ENCODE results near the gene PSRC1.

The PSRC1 gene

DNA sequence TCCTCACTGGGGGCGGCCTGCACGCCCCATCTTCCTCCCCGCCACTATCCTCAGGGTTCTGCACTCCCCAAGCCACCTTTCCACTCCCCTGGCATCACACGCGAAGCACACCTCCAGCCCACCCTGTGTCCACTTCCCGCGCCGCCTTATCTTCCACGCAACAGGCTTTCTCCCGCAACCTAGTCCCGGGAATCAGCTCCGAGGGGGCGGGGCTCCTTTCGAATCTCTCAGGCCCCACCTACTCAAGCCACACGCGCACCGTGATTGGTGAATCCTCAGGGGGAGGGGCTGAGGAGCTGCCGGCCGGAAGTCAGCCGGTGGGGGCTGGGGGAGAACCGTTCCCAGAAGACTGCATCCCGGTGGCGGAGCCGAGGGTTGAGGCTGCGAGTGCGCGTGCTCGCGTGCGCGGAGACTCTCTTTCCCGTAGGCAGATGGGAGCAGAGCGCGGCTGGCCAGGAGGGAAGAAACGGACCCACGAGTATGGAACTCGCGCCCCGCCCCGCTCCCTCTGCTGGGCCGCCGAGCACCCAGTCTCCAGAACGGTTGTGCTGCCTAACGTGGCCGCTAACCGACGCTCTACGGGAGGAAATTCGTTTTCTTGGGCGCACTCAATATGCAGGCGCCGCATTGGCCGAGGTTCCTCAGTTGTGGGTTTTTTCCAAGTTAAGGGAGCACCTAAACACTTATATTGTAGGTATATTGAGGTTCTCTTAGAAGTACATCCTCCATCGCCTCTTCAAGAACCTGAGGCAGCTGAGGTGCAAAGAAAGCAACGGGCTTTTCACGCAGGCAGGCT, at the start of gene PSRC1:
PSRC1 (minus strand) TSS at position 194 of the 796 bp plus-strand sequence.
- TF ChIP-seq, protein P1, sequence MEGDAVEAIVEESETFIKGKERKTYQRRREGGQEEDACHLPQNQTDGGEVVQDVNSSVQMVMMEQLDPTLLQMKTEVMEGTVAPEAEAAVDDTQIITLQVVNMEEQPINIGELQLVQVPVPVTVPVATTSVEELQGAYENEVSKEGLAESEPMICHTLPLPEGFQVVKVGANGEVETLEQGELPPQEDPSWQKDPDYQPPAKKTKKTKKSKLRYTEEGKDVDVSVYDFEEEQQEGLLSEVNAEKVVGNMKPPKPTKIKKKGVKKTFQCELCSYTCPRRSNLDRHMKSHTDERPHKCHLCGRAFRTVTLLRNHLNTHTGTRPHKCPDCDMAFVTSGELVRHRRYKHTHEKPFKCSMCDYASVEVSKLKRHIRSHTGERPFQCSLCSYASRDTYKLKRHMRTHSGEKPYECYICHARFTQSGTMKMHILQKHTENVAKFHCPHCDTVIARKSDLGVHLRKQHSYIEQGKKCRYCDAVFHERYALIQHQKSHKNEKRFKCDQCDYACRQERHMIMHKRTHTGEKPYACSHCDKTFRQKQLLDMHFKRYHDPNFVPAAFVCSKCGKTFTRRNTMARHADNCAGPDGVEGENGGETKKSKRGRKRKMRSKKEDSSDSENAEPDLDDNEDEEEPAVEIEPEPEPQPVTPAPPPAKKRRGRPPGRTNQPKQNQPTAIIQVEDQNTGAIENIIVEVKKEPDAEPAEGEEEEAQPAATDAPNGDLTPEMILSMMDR (IDR thresholded peaks at IDR 0.05; ENCODE audit: borderline replicate concordance, insufficient read depth, low read depth, low read length): peak; percentile 54; the same call in 1 of the 2 replicates
- peak within 1 kb of the TSS; percentile 87 for H3K4me3 ChIP-seq (ENCODE audit: low read depth, low read length)

DNA sequence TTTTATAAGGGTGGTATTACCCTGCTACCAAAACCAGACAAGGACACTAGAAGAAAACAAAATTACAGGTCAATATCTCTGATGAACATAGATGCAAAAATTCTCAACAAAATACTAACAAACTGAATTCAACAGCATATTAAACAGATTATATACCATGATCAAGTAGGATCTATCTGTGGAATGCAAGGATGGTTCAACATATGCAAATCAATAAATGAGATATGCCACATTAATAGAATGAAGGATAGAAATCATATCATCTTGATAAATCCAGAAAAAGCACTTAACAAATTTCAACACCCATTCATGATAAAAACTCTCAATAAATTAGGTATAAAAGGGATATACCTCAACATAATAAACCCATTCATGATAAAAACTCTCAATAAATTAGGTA, 48.2 kb upstream of the PSRC1 start:
- TF ChIP-seq, protein P1 (IDR thresholded peaks at IDR 0.05; ENCODE audit: borderline replicate concordance, insufficient read depth, low read depth, low read length): no peak
- H3K4me3 ChIP-seq (ENCODE audit: low read depth, low read length): no peak overlapping the region

DNA sequence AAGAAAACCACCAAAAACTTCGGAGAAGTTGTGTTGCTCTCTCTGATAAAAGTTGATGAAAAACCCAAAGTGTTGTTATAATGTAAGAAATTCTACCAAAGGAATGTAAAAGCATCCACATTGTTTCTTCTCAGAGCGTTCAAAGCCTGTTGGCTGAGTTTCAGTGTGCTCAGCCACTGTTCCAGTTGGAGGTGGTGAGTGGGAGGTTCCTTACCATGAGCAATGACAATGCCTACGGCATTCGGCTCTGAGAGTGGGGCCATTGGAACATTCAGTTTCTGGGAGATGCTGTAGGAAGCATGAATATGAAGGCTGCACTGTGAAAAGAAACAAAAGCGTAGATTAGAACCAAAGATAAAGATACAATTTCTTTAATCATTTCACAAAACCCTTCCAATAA, 44.3 kb upstream of the PSRC1 start:
- TF ChIP-seq, protein P1 (IDR thresholded peaks at IDR 0.05; ENCODE audit: borderline replicate concordance, insufficient read depth, low read depth, low read length): no peak
- H3K4me3 ChIP-seq (ENCODE audit: low read depth, low read length): no peak overlapping the region

DNA sequence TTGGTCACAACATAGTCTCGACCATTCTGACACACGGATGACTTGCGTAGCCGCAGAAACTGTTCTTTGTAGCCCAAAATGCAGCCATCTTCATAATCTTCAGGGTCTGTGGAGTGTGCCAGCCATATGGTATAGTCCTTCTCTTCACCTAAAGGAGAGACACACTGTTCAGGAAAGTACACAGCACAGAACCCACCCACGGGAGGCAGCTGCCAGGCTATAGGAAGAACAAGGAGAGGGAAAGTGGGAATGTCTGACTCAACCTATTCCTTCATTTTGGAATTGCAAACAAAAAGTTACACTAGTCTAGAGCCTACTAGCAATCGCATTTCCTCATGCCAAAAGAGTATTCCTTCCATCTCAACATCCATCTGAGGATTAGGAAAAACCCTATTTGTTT, 40.0 kb upstream of the PSRC1 start:
- TF ChIP-seq, protein P1 (IDR thresholded peaks at IDR 0.05; ENCODE audit: borderline replicate concordance, insufficient read depth, low read depth, low read length): no peak
- no peak overlapping the region for H3K4me3 ChIP-seq (ENCODE audit: low read depth, low read length)

DNA sequence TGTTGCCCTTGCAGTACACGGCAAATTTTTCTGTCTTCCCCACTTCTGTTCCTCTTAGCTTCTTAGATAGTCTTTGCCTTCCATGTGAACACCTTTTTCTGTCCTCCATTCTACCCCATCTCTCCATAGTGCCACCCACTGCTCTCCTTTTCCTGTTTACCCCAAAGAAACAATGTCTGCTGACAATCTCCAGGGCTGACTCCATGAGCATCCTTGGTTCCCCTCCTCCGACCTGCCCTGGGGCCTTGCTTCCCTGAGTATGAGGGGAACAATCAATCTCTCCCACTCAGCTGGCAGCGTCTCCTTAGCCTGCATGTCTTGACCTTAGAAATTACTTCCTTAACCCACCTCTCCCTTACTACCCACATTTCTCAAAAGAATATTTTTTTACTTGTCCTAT, 36.2 kb upstream of the PSRC1 start:
- TF ChIP-seq, protein P1 (IDR thresholded peaks at IDR 0.05; ENCODE audit: borderline replicate concordance, insufficient read depth, low read depth, low read length): no peak
- H3K4me3 ChIP-seq (ENCODE audit: low read depth, low read length): no peak overlapping the region

DNA sequence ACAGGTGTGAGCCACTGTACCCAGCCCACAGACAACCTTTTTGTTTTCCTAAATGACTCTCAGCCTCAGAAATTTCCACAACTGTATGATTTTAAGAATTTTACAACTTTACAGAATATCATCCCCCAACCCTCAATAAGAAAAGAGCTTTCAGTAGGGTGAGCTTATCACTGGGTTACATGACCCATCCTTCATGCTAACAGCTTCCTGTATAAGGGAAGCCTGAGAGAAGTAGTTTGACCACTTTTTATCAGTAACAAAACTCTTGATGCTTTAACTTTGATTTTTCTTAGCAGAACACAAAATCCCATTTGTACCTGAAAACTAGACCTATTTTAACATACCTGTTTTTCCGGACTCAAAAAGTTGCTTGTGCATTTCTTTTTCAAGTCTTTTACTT, 33.6 kb upstream of the PSRC1 start:
- TF ChIP-seq, protein P1 (IDR thresholded peaks at IDR 0.05; ENCODE audit: borderline replicate concordance, insufficient read depth, low read depth, low read length): no peak

DNA sequence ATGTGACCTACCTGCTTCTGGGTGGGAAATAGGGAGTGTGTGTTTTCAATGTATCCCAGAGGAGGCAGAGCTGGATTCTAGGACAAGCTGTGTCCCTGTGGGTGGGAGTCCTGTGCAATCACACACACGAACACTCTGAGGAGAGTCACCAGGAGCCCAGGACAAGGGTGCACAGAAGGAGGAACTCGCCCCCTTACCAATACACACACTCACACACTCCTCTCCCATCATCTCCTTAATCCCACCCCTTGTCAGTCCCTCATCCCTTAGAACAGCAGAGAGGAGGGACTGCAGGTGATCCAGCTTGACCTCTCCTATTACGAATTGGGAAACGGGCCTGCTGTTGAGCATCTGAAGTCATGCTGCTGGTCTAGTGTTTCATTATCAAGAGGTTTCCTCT, 32.3 kb upstream of the PSRC1 start:
- H3K4me3 ChIP-seq (ENCODE audit: low read depth, low read length): no peak overlapping the region
- TF ChIP-seq, protein P1 (IDR thresholded peaks at IDR 0.05; ENCODE audit: borderline replicate concordance, insufficient read depth, low read depth, low read length): no peak

More for the DNA sequence above, 33.6 kb upstream of the PSRC1 start:
- H3K4me3 ChIP-seq (ENCODE audit: low read depth, low read length): no peak overlapping the region
